ENCODE measurements around the gene FAM187B. TPM values are rescaled to one million over a fixed set of nuclear protein-coding genes. Genes with fewer than 3 reads are reported as not detected.

Gene FAM187B
- 0.48 TPM for total RNA-seq (ENCODE audit: insufficient read depth, low replicate concordance)

DNA sequence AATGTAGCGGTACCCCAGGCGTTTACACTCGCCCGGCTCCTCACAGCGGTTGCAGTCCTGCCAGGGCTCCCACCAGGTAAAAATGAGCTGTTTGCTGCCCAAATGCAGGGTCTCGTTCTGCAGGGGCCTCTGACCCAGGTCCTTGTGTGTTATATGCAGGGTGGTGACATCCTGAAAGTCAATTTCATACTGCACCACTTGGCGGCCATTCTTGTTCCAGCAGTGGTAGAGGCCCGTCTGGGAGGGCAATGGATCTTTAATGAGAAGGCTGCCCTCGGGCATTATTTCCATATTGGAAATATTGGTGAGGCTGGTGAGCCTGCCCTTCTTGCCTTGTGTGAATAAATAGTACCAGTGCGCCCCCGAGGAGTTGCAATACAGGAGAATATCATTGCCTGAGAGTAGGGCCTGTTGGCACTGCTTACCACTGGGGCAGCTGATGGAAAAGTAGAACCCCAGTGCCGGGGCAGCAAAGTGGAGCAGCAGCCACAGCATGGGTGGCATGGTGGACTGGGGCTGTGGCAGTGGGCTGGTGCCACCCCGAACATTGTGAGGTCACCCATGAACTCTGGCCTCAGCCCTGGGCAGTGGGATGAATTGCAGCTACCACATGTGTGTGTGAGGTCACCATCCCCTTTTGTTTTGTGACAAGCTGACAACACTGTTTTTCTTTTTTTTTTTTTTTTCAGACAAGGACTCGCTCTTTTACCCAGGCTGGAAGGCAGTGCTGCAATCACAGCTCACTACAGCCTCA is at the start of gene FAM187B:
Gene FAM187B (minus strand): TSS at position 563 of the 754 bp plus-strand sequence. CDS start 59 bp downstream, at position 504.
- no peak for DNase-seq (ENCODE audit: low spot score)

DNA sequence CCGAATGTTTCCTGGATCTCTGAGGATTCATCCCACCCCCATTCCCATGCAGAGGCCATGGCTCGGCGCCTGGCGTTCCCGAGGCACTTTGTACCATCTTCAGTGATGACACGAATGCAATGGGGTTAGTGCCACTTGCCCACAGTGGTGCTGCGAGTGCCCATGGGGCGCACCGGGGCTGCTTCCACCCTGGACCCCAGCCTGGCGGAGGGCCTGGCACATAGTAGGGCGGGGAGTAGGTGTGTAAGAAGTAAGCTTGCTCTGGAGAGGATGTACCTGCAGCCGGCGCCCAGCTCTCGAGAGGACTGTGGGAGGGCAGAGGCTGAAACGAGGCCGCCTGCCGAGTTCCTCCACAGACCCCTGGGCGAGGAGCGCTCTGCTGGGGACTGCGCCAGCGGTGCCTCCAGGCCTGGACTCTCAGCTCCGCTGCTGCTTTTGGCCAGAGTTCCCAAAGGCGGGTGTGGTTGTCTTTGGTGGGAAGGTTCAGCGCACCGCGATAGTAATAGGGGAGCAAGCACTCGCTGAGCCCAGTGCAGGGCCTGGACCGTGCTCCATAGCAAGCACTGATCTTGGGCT is 48.3 kb upstream of the FAM187B start:
- DNase-seq (ENCODE audit: low spot score), result no peak

DNA sequence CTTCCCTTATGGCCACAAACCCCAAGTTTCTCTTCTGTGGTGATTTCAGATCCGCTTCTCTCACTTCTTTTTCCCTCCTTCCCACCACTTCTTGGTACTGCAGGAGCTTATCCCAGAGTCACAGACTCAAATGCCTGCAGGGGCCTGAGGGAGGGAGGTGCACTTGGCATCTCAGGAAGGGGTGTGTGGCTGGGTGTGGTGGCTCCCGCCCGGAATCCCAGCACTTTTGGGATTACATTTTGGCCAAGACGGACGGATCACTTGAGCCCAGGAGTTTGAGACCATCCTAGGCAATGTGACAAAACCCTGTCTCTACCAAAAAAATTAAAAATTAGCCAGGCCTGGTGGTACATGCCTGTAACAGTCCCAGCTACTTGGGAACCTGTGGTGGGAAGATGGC is 45.8 kb upstream of the FAM187B start:
- DNase-seq (ENCODE audit: low spot score), result no peak

DNA sequence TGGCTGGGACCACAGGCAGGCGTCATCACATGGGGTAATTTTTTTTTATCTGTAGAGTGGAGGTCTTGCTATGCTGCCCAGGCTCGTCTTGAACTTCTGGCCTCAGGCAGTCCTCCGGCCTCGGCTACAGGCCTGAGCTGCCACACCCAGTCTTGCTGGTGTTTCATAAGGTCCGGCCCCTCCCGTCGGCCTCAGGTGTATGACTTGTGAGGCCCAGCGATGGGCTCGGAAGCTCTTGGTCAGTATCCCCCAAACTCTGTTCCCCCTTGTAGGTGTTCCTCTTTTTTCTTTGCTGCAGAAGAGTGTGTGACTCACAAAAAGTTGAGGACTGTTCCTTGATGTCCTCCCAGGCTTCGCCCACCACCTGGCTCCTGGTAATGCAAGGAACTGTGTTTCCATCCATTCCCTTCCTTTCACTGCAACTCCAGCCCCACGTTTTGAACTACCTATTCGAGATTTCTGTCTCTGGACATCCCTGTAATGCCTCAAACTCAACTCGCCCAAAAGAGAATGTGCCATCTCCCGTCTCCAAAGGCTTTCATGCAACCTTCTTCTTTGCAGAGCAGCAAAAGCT is 45.2 kb upstream of the FAM187B start:
- DNase-seq (ENCODE audit: low spot score), result no peak

DNA sequence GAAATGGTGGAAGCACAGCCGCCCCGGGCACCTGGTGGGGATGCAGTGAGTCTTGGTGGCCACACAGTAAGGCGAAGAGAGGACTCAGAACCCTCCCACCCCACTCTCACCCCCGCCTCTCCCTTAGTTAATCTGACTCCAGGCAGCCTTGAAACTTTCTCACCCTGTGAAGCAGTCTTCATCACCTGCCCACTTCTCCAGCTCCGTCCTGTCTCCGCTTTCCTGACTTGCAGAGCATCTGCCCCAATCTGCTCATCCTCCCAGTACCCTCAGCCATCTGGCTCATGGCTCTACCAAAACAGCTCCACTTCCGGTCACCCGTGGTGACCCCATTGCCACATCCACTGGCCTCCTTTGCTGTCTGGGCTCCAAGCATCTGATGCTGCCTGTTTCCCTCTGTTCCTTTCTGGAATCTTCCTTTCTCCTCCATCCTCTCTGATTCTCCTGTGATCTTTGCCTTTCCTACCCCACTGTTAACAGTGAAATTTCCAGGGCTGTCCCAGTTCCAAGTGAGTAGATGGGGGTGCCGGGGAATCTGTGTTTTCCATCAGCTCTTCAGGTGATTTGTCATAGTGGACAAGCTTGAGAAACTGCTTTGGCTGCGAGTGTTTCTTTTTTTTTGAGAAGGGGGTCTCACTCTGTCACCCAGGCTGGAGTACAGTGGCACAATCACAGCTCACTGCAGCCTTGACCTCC is 44.6 kb upstream of the FAM187B start:
- no peak for DNase-seq (ENCODE audit: low spot score)

DNA sequence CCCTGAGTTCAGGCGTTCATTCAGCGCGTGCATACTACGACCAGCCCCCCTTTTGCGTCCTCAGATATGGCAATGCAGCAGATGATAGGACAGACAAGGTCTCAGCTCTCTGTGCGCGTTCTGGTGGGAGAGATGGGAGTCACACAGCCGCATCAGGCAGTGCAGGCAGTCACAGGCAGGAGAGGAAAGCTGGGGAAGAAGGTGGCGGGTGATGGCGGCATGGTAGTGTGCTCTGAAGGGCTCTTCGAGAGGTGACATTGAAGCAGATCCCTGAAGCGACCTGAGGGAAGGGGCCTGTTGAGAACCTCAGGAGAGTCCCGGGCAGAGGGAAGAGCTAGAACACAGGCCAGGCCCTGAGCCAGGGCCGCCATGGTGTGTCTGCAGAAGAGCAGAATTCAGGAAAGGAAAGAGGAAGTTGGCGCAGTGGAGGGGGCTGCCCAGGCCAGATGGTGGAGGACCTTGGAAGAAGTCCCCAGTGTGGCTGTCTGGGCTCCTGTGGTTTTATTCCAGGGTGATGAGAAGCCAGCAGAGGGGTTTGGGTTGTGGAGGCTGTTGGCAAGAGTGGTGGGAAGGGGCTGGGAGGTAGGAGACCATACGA is 43.7 kb upstream of the FAM187B start:
- peak; percentile 40 for DNase-seq (ENCODE audit: low spot score)

DNA sequence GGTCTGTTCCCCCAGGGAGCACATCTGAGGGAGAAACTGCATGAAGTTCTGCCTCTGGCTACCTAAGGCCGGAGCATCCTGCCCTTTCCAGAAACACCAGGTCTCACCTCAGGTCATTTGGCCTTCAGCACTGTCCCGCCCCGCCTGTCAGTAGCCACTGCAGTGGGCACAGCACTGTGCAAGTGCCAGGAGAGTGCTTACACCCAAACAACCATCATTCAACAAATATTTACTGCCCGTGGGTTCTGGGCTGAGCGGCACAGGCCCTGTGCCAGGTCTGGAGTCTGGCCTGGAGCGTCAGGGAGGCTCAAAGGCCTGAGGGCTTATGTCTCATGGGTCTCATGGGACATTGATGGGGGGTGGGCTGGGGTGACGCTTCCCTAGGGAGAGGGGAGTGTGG is 43.0 kb upstream of the FAM187B start:
- no peak for DNase-seq (ENCODE audit: low spot score)

DNA sequence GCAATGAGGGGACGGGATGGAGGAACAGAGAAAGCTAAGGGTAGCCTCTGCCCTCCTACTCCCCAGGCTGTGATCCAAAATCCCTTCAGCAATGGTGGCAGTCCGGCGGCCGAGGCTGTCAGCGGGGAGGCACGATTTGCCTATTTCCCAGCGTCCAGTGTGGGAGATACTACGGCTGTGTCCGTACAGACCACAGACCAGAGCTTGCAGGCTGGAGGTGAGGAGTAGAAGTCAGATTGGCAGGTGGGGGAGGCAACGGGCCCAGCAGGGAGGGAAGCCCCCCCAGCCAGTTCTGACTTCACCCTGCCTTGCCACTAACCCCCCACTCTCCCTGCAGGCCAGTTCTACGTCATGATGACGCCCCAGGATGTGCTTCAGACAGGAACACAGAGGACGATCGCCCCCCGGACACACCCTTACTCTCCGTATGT is 41.9 kb upstream of the FAM187B start:
- no peak for DNase-seq (ENCODE audit: low spot score)

DNA sequence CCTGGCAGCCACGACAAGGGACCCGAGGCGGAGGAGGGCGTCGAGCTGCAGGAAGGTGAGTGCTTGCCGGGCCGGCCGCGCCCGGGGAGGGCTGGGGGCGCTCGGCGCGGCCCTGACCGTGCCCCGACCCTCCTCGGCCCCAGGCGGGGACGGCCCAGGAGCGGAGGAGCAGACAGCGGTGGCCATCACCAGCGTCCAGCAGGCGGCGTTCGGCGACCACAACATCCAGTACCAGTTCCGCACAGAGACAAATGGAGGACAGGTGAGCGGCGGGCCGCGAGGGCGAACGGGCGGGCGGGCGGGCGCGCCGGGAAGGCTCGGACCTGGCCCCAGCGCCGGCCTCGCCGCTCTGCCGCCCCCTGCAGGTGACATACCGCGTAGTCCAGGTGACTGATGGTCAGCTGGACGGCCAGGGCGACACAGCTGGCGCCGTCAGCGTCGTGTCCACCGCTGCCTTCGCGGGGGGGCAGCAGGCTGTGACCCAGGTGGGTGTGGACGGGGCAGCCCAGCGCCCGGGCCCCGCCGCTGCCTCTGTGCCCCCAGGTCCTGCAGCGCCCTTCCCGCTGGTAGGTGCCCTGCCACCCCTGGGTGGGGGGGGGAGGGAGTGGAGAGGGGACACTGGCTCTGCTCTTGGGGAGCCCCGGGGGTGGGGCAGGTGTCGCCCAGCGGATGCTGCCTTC is 41.0 kb upstream of the FAM187B start:
- DNase-seq (ENCODE audit: low spot score), result peak; percentile 75

DNA sequence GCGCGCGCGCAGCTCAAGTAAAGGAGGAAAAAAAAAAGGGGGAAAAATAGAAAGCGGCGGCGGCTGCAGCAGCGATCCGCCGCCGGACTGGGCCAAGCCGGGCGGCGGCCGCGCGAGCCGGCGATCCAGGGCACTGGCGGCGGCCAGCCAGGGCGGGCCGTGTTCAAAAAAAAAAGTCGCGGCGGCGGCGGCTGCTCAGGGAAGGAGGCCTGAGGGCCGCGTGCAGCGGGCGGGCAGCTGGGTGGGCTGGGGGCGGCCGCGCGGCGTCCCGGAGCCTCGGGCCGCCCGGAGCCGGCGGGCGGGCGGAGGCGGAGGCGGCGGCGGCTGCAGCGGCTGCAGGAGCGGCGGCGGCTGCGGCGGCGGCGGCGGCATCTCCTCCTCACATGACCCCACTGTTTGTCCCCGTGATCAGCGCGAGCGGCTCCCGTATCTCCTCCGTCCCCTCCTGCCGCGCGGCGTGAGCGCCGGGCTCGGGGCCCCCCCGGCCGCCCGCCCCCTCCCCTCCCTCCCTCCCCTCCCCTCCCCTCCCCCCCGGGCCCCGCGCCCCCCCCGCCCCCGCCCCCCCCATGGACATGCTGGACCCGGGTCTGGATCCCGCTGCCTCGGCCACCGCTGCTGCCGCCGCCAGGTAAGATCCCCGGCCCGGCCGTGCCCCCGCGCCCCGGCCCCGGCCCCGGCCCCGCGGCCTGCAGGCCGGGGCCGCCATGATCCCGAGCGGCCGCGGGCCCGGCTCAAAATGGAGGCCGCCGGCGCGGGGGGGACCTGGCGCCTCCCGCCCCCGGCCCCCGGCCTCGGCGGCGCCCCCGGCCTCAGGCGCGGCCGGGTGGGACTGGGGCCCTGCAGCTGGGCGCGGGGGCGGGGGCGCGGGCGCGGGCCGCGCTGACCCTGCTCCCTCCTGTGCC is 40.2 kb upstream of the FAM187B start, which contains the start of gene USF2:
Gene USF2 (plus strand): TSS at position 427 of the 902 bp plus-strand sequence. CDS start 140 bp downstream, at position 567.
- peak; percentile 69 for DNase-seq (ENCODE audit: low spot score)

DNA sequence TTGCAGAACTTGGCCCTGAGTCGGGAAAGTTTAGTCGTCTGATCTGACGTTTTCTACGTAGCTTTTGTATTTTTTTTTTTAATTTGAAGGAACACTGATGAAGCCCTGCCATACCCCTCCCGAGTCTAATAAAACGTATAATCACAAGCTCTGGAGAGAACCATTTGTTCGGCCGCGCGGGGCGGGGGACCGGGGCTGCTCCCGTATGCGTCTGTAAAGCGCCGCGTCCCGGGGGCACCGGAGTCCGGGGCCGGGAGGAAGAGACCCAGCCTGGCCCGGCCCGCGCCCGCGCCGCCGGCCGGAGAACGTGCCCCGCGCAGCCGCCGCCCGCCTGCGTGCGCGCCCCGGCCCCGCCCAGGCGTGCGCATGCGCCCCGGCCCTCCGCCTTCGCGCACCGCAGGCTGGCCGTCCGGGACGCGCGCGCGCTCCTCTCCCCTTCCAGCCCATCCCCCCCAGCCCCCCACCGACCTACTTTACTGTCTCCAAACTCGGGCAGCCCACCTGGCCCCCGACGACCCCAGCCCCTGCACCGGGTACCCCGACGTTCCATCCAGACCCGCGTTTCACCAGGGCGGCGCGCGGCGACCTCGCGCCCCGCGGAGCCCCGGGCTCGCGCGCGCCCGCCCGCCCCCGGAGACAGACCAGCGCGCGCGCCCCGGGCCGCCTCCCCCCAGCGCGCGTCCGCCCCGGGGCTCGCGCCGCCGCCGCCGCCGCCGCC is 39.4 kb upstream of the FAM187B start:
- DNase-seq (ENCODE audit: low spot score), result peak; percentile 77

DNA sequence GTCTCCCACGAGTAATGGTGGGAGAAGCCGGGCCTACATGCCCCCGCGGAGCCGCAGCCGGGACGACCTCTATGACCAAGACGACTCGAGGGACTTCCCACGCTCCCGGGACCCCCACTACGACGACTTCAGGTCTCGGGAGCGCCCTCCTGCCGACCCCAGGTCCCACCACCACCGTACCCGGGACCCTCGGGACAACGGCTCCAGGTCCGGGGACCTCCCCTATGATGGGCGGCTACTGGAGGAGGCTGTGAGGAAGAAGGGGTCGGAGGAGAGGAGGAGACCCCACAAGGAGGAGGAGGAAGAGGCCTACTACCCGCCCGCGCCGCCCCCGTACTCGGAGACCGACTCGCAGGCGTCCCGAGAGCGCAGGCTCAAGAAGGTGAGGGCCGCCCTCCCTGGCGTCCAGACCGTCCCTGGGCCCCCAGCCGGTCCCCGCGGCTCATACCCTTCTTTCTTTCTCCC is 38.8 kb upstream of the FAM187B start:
- DNase-seq (ENCODE audit: low spot score), result peak; percentile 60

DNA sequence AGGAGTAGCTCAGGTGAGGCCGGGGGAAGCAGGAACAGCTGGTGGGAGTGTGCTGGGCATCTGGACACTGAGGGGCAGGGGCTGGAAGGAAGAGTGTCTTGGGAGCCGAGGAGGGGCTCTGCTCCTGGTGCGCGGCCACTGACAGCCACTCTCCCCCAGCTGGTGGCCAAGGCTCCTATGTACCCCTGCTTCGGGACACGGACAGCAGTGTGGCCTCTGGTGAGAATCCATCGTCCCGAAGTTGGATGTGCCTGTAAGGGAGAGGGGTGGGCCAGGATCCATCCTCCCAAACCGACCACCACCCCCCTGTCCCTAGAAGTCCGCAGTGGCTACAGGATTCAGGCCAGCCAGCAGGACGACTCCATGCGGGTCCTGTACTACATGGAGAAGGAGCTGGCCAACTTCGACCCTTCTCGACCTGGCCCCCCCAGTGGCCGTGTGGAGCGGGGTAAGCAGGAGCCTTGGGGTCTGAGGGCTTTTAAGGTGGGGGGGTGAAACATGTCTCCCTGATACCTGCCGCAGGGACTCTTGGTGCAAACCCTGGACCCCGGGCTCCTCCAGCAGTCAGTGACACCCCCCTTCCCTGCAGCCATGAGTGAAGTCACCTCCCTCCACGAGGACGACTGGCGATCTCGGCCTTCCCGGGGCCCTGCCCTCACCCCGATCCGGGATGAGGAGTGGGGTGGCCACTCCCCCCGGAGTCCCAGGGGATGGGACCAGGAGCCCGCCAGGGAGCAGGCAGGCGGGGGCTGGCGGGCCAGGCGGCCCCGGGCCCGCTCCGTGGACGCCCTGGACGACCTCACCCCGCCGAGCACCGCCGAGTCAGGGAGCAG is 38.2 kb upstream of the FAM187B start:
- DNase-seq (ENCODE audit: low spot score), result no peak

DNA sequence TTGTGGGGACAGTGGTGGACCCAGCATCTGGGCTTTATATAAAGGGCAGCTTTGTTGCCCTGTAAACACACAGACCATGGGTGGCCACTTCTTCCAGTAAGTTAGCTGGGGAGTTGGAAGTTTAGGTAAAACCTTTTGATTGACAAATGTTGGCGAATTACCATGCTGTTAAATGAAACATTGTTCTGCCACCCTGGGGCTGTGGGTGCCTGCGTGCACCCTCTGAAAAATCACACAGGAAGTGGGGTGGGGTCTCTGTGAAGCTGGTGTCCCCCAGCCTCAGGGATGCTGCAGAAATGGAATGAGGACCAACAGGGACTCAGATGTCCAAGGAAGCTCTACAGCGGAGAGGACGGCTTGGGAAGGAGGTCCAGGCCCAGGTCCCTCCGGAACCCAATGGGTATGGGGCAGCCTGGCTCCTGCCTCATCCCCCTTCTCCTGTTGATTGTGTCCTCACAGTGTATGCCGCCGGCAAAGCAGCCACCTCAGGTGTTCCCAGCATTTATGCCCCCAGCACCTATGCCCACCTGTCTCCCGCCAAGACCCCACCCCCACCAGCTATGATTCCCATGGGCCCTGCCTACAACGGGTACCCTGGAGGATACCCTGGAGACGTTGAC is 37.5 kb upstream of the FAM187B start:
- no peak for DNase-seq (ENCODE audit: low spot score)

DNA sequence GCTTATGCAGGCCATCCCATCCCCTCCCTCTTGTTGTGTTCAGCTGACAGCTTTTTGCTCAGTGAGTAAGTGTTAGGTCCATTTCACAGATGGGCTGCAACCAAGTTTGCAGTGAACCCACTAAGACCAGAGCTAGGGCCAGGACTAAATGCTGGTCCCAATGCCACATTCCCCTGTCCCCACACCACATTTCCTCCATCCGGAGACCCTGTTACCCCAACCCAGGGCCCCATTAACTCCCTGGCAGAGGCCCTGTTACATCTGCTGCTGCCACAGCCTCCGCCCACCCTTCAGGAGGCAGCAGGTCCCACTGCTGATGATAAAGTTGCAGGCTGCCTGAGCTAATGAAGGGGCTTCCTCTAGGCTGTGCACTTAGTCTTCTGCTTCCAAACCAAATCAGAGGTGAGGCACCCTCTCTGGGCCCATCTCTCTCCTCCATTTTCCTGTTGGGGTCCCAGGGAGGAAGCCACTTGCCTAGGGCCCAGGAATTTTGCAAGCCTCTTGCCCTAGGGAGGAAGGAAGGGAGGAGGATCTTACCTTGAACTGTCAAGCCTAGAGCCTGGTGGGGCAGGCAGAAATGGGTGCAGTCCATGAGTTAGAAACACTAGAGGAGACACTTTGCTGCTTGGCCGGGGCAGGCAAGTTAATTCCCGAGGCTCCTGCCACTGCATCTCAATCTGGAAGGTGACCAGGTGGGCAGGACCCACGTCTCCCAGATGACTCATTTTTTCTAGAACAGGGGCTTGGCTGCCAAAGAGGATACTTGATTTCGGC is 36.8 kb upstream of the FAM187B start:
- DNase-seq (ENCODE audit: low spot score), result no peak

DNA sequence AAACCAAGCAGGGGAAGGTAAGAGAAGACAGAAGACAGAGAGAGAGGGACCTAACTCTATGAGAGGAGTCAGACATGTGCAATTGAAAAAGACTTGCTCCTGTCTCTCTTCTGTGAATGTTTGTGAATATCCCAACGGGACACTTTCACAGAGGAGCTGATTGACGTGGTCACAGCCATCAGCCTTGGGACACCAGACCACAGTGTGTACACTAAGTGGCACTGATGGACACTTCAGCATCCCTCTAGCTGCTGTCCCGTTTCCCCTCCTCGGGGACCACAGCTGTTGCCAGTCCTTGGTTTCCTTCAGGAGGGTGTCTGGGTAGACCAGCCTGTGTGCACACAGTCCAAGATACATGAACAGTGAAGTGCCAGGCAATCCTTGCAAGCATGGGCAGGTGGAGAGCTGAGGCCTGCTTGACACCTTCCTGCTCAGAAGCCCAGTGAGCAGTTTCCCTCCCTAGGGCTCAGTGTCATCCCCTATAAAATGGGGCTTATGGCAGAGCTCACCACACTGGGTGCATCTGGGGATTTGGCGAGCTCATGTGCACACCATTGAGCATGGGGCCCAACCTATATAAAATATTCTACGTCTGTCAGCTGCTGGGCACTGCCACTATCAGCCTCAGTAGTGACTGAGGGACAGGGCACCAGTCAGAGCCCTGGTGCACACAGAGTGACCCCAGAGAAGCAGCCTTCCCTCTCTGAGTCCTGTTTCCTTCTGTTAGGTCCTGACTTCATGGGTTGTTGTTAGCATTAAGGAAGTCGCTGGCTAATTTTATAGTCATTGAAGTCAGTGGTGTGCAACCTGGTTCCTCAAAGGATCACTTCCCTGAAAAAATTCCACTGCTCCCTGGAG is 36.0 kb upstream of the FAM187B start:
- no peak for DNase-seq (ENCODE audit: low spot score)

All from umbilical cord (tissue), 2 donors.